ENCODE results near the gene DGKQ. TPM values are rescaled to one million over a fixed set of nuclear protein-coding genes. Genes with fewer than 3 reads are reported as not detected.

Gene DGKQ
- total and polyA plus RNA-seq, 2 donors from 2014 or later = 3.5 to 13.7 TPM

- TF ChIP-seq, protein P1, sequence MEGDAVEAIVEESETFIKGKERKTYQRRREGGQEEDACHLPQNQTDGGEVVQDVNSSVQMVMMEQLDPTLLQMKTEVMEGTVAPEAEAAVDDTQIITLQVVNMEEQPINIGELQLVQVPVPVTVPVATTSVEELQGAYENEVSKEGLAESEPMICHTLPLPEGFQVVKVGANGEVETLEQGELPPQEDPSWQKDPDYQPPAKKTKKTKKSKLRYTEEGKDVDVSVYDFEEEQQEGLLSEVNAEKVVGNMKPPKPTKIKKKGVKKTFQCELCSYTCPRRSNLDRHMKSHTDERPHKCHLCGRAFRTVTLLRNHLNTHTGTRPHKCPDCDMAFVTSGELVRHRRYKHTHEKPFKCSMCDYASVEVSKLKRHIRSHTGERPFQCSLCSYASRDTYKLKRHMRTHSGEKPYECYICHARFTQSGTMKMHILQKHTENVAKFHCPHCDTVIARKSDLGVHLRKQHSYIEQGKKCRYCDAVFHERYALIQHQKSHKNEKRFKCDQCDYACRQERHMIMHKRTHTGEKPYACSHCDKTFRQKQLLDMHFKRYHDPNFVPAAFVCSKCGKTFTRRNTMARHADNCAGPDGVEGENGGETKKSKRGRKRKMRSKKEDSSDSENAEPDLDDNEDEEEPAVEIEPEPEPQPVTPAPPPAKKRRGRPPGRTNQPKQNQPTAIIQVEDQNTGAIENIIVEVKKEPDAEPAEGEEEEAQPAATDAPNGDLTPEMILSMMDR (IDR thresholded peaks at IDR 0.05; ENCODE audit: borderline replicate concordance, extremely low read depth, insufficient read depth) = no peak
- Histone ChIP-seq H3K36me3 (ENCODE audit: control insufficient read depth in 2 of 3, insufficient read depth in 3 of 3, low read length in 3 of 3) (peaks cover 0 to 5% (median 0%) of the 10 kb centered on the region in 3 donors), H3K4me3 (ENCODE audit: low read length in 3 of 3) (no peak overlapping the region), H3K9ac (ENCODE audit: low read length in 3 of 3) (no peak overlapping the region), H3K27me3 (ENCODE audit: control insufficient read depth, insufficient read depth, low read length) (no peaks in the 10 kb centered on the region), H3K4me1 (ENCODE audit: control insufficient read depth in 2 of 3, insufficient read depth in 2 of 3, low read depth in 1 of 3, low read length in 3 of 3) (no peaks in the 10 kb centered on the region), H3K9me3 (ENCODE audit: control insufficient read depth in 2 of 3, insufficient read depth in 1 of 3, low read length in 3 of 3) (no peaks in the 10 kb centered on the region), H3K27ac (ENCODE audit: low read depth in 2 of 2, low read length in 2 of 2) (no peak overlapping the region)
- intact Hi-C loops (cut with DNase I) = no loop called here
- FAIRE-seq = no peak
- peak in 1 of 5 donors; percentile 15 for DNase-seq
Observed at GRCh38 chr4:958314-958665, 15.1 kb downstream of the DGKQ start.

- H3K9me3 ChIP-seq (ENCODE audit: control insufficient read depth in 2 of 3, insufficient read depth in 1 of 3, low read length in 3 of 3) = no peaks in the 10 kb centered on the region
- H3K9ac ChIP-seq (ENCODE audit: low read length in 3 of 3) = no peak overlapping the region
- H3K36me3 ChIP-seq (ENCODE audit: control insufficient read depth in 2 of 3, insufficient read depth in 3 of 3, low read length in 3 of 3) = peaks cover 0 to 5% (median 0%) of the 10 kb centered on the region in 3 donors
- no peaks in the 10 kb centered on the region for H3K27me3 ChIP-seq (ENCODE audit: control insufficient read depth, insufficient read depth, low read length)
- FAIRE-seq (no peak), DNase-seq (peak in 2 of 5 donors; percentile 24 to 73)
- no peaks in the 10 kb centered on the region for H3K4me1 ChIP-seq (ENCODE audit: control insufficient read depth in 2 of 3, insufficient read depth in 2 of 3, low read depth in 1 of 3, low read length in 3 of 3)
- TF ChIP-seq, protein P1 (IDR thresholded peaks at IDR 0.05; ENCODE audit: borderline replicate concordance, extremely low read depth, insufficient read depth) = no peak
- no peak overlapping the region for H3K27ac ChIP-seq (ENCODE audit: low read depth in 2 of 2, low read length in 2 of 2)
- H3K4me3 ChIP-seq (ENCODE audit: low read length in 3 of 3) = no peak overlapping the region
- intact Hi-C loops (cut with DNase I) = no loop called here
Observed at GRCh38 chr4:957581-958313, 15.6 kb downstream of the DGKQ start.

GRCh38 chr4:957231-957580 is 16.2 kb downstream of the DGKQ start:
- DNase-seq = peak in 1 of 5 donors; percentile 59
- peaks cover 0 to 5% (median 0%) of the 10 kb centered on the region in 3 donors for H3K36me3 ChIP-seq (ENCODE audit: control insufficient read depth in 2 of 3, insufficient read depth in 3 of 3, low read length in 3 of 3)
- no peak overlapping the region for H3K27ac ChIP-seq (ENCODE audit: low read depth in 2 of 2, low read length in 2 of 2)
- no peak overlapping the region for H3K4me3 ChIP-seq (ENCODE audit: low read length in 3 of 3)
- no peaks in the 10 kb centered on the region for H3K9me3 ChIP-seq (ENCODE audit: control insufficient read depth in 2 of 3, insufficient read depth in 1 of 3, low read length in 3 of 3)
- H3K4me1 ChIP-seq (ENCODE audit: control insufficient read depth in 2 of 3, insufficient read depth in 2 of 3, low read depth in 1 of 3, low read length in 3 of 3) = no peaks in the 10 kb centered on the region
- no peak for FAIRE-seq
- H3K9ac ChIP-seq (ENCODE audit: low read length in 3 of 3) = no peak overlapping the region
- TF ChIP-seq, protein P1 (IDR thresholded peaks at IDR 0.05; ENCODE audit: borderline replicate concordance, extremely low read depth, insufficient read depth) = no peak
- intact Hi-C loops (cut with DNase I) = no loop called here
- H3K27me3 ChIP-seq (ENCODE audit: control insufficient read depth, insufficient read depth, low read length) = no peaks in the 10 kb centered on the region

Measured in kidney (tissue), 14 donors.